Muscle layer of colon (tissue), 2 donors: ENCODE measurements around the gene CCDC63.
"Not testable (repeated sequence)": the region's sequence is repeated elsewhere in the genome, so short reads cannot be mapped to it uniquely, and the experiment has no call there.

Experiments used
- H3K27ac ChIP-seq: one replicate; pipeline ENCODE4 v1.7.0; 2013; ENCODE audit warnings: low read depth, mild to moderate bottlenecking, low read length, moderate library complexity
- H3K27me3 ChIP-seq, 2 donors: one replicate each; pipeline ENCODE4 v1.7.0; 2013; ENCODE audit warnings: low read length in 2 of 2, mild to moderate bottlenecking in 2 of 2; ENCODE audit not compliant: insufficient read depth in 2 of 2, control insufficient read depth in 1 of 2
- H3K36me3 ChIP-seq: one replicate; pipeline ENCODE4 v1.7.0; 2013; ENCODE audit warnings: mild to moderate bottlenecking, low read length; ENCODE audit not compliant: insufficient read depth
- H3K4me1 ChIP-seq: one replicate; pipeline ENCODE4 v1.7.0; 2013; ENCODE audit warnings: mild to moderate bottlenecking, low read length; ENCODE audit not compliant: insufficient read depth
- H3K4me3 ChIP-seq, 2 donors: one replicate each; pipeline ENCODE4 v1.7.0; 2013; ENCODE audit warnings: low read length in 2 of 2, low read depth in 1 of 2, mild to moderate bottlenecking in 1 of 2, moderate library complexity in 1 of 2
- H3K9ac ChIP-seq: one replicate; pipeline ENCODE4 v1.7.0; 2013; ENCODE audit warnings: low read length
- H3K9me3 ChIP-seq: one replicate; pipeline ENCODE4 v1.7.0; 2013; ENCODE audit warnings: mild to moderate bottlenecking, low read length
- donor health status: abdominal sarcoma.
- donor health status: Adenocarcinoma of cecum.

CCDC63 gene

DNA sequence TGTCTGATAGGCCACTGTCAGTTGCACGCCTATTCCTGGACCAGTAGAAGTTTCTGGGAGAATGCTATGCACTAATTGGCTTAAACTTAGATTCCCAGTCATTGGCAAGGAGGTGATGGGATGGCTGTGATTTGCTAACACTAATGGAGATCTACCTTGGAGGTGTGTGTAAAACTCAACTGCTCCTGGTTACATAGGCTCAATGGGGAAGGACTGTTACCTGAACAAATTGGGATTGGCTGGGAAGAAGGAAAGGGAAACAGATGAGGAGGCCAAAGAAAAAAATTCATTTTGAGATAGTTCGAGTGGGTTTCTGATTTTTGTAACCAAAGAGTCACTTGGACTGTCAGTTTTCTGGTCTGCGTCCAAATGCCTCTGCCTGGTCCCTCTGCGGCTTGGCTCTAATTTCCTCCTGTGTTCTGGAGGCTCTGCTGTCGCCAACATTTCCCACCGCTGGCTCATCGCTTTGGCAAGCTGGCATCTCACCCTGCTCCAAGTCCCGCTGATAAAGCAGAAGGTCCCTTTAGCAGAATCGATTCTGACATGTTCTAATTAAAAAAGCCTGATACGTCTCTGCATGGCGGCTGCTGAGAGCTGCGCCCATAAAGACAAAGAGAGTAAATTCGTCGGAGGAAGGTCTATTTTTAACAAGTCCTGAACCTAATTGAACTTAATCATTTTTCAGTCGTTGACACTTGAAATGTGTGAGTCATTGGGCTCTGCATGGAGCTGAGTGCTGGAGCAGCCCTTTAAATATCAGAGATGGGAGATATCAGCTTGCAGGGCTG lies 2.0 kb upstream of the CCDC63 start:
- Histone ChIP-seq H3K27ac (no peak overlapping the region), H3K36me3 (no peaks in the 10 kb centered on the region), H3K27me3 (peaks cover 0 to 15% of the 10 kb centered on the region in 2 donors), H3K9ac (no peak overlapping the region), H3K4me3 (no peak overlapping the region), H3K4me1 (no peaks in the 10 kb centered on the region), H3K9me3 (no peaks in the 10 kb centered on the region)

DNA sequence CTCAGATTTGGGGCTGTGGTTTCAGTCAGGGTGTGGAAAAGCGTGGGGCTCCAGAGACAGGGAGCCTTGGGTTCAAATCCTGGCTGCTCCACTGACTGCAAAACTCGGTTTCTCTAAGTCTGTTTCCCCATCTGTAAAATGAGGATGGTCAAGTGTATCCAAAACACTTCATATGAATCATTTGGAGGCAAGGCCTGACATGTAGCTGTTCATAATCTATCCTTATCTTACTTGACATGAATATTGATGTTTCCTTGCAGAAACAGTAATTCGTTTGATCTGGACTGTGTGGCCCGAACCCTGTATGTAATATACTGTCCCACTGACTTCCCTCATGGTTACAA lies 1.5 kb upstream of the CCDC63 start:
- H3K9ac ChIP-seq, result no peak overlapping the region
- no peak overlapping the region for H3K27ac ChIP-seq
- H3K36me3 ChIP-seq, result no peaks in the 10 kb centered on the region
- H3K27me3 ChIP-seq, result peaks cover 0 to 15% of the 10 kb centered on the region in 2 donors
- H3K9me3 ChIP-seq, result no peaks in the 10 kb centered on the region
- no peaks in the 10 kb centered on the region for H3K4me1 ChIP-seq
- no peak overlapping the region for H3K4me3 ChIP-seq

DNA sequence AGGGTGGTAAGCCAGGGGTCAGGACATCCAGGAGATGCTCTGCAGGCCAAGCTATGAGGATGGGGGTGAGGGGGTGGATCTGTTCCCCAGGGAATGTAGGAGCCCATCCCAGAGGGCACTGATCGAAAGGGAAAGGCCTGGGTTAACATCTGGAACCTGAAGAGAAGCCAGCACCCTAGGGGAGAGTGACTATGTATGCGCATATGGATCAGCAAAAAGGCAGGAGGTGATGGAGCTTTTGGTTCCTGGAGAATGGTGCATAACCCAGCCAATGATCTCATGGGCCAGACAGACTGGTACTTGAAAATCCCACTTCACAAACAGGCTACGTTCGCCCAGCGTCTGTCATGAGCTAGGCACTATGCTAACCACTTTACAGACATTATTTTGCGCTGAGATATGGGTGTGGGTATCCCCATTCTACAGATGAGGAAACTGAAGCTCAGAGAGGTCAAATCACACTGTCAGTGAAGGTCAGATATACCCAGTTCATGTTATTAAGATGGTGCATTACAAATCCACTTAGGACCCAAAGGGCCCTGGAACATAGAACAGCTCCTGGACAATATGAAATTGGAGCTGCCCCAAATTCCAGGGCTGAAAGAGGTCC lies 1.6 kb downstream of the CCDC63 start:
- Histone ChIP-seq H3K27ac (no peak overlapping the region), H3K4me1 (no peaks in the 10 kb centered on the region), H3K4me3 (no peak overlapping the region), H3K9me3 (no peaks in the 10 kb centered on the region), H3K36me3 (no peaks in the 10 kb centered on the region), H3K27me3 (peaks cover 0 to 15% of the 10 kb centered on the region in 2 donors), H3K9ac (no peak overlapping the region)

- H3K9me3 ChIP-seq, result no peaks in the 10 kb centered on the region
- H3K27ac ChIP-seq, result no peak overlapping the region
Observed at GRCh38 chr12:110849221-110849620, 2.4 kb downstream of the CCDC63 start.

DNA sequence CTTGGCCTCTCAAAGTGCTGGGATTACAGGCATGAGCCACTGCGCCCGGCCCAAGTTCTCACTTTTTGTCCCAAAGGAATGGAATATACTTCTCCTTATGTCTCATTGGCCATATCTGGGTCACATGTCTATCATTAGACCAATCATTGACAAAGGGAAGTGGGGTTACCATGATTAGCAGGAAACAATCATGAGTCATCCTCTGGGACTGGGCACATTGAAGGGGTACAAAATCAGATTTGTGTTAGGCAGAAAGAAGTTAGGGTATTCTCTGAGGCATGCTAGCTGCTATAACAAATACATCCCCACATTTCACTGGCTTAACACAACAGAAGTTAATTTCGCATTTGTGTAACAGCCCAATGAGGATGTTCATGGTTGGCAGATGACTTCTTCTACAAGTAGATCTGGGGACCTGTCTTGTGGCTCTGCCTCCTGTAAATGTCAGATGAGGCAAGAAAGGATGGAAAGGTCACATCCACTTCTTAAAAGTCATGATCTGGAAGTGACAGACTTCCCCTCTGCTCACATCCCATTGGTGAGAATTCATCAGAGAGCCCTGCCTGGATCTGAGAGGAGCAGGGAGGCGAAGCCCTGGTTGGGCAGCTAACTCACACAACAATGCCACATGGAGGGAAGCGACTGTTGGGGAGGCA lies 3.1 kb downstream of the CCDC63 start:
- Histone ChIP-seq H3K9ac (no peak overlapping the region), H3K27me3 (peaks cover 0 to 15% of the 10 kb centered on the region in 2 donors), H3K4me3 (no peak overlapping the region), H3K9me3 (no peaks in the 10 kb centered on the region), H3K27ac (no peak overlapping the region), H3K36me3 (no peaks in the 10 kb centered on the region), H3K4me1 (no peaks in the 10 kb centered on the region)

More at GRCh38 chr12:110849221-110849620, 2.4 kb downstream of the CCDC63 start:
- peaks cover 0 to 15% of the 10 kb centered on the region in 2 donors for H3K27me3 ChIP-seq
- H3K4me3 ChIP-seq, result no peak overlapping the region
- H3K4me1 ChIP-seq, result no peaks in the 10 kb centered on the region
- H3K36me3 ChIP-seq, result no peaks in the 10 kb centered on the region
- H3K9ac ChIP-seq, result no peak overlapping the region

- H3K4me1 ChIP-seq, result no peaks in the 10 kb centered on the region
- no peaks in the 10 kb centered on the region for H3K9me3 ChIP-seq
- peaks cover 0 to 15% of the 10 kb centered on the region in 2 donors for H3K27me3 ChIP-seq
- H3K4me3 ChIP-seq, result no peak overlapping the region
- no peaks in the 10 kb centered on the region for H3K36me3 ChIP-seq
- no peak overlapping the region for H3K9ac ChIP-seq
- no peak overlapping the region for H3K27ac ChIP-seq
Observed at GRCh38 chr12:110850762-110851161, 4.0 kb downstream of the CCDC63 start.

- no peaks in the 10 kb centered on the region for H3K27me3 ChIP-seq
- no peak overlapping the region for H3K4me3 ChIP-seq
- no peak overlapping the region for H3K9ac ChIP-seq
- H3K27ac ChIP-seq, result no peak overlapping the region
- no peaks in the 10 kb centered on the region for H3K9me3 ChIP-seq
- H3K4me1 ChIP-seq, result no peaks in the 10 kb centered on the region
- H3K36me3 ChIP-seq, result no peaks in the 10 kb centered on the region
Observed at GRCh38 chr12:110853836-110854235, 7.0 kb downstream of the CCDC63 start.

DNA sequence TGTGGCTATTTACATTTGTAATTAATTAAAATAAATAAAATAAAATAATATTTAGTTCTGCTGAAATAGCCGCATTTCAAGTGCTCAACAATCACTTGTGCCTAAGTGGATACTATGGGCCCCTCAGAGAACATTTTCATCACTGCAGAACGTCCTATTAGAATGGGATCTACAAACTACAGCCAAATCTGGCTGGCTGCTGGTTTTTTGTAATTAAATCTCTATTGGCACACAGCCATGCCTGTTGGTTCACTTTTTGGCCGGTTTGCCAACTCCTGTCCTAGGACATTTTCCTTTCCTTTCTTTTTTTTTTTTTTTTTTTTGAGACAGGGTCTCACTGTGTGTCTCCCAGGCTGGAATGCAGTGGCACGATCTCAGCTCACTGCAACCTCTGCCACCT lies 9.8 kb downstream of the CCDC63 start:
- Histone ChIP-seq H3K9ac (no peak overlapping the region), H3K27me3 (no peaks in the 10 kb centered on the region), H3K4me1 (no peaks in the 10 kb centered on the region), H3K9me3 (no peaks in the 10 kb centered on the region), H3K36me3 (no peaks in the 10 kb centered on the region), H3K27ac (no peak overlapping the region), H3K4me3 (no peak overlapping the region)

- Histone ChIP-seq H3K27me3 (no peaks in the 10 kb centered on the region), H3K4me1 (no peaks in the 10 kb centered on the region), H3K4me3 (no peak overlapping the region), H3K36me3 (no peaks in the 10 kb centered on the region), H3K27ac (no peak overlapping the region), H3K9me3 (no peaks in the 10 kb centered on the region), H3K9ac (no peak overlapping the region)
Observed at GRCh38 chr12:110857528-110857927, 10.7 kb downstream of the CCDC63 start.

DNA sequence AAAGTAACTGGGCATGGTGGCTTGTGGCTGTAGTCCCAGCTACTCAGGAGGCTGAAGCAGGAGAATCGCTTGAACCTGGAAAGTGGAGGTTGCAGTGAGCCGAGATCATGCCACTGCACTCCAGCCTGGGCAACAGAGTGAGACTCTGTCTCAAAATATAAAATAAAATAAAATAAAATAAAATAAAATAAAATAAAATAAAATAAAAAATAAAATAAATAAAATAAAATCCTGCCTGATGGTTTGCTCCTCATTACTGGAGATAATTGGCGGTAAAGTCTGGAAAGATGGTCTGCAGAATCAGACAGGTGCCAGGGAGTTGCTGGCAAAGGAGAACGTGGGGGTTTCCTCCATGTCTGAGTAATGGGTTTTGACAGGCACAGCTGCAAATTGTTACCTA lies 11.2 kb downstream of the CCDC63 start:
- not testable (repeated sequence) for H3K4me3 ChIP-seq, H3K9me3 ChIP-seq, H3K36me3 ChIP-seq, H3K27ac ChIP-seq, H3K27me3 ChIP-seq, H3K9ac ChIP-seq, H3K4me1 ChIP-seq

DNA sequence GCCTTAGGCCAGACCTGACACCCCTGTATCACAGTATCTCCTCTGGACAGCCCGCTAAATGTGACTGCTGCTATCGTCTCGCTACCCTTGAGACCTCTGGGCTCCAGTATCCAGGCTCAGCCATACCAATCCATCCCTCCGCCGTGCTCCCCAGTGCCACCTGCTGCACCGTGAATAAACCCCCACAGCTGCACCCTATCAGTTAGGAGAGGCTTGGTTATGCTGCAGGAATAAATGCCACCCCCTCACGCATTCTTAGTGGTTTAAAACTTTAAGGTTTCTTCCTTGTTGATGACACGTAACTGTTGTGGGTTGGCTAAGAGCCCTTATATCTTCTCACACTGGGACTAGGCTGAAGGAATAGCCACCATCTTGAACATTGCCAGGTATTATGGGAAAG lies 12.1 kb downstream of the CCDC63 start:
- Histone ChIP-seq H3K9ac (no peak overlapping the region), H3K4me1 (no peaks in the 10 kb centered on the region), H3K27ac (no peak overlapping the region), H3K27me3 (no peaks in the 10 kb centered on the region), H3K4me3 (no peak overlapping the region), H3K9me3 (no peaks in the 10 kb centered on the region), H3K36me3 (no peaks in the 10 kb centered on the region)
